ENCODE results near the gene POLR2E.

Gene POLR2E

GRCh38 chr19:1094655-1094977, 559 bp downstream of the POLR2E start:
- DNase-seq (ENCODE audit: low spot score): no peak

- DNase-seq (ENCODE audit: low spot score): no peak
These were observed 1.2 kb downstream of the POLR2E start for GRCh38 chr19:1093811-1094553.

DNA sequence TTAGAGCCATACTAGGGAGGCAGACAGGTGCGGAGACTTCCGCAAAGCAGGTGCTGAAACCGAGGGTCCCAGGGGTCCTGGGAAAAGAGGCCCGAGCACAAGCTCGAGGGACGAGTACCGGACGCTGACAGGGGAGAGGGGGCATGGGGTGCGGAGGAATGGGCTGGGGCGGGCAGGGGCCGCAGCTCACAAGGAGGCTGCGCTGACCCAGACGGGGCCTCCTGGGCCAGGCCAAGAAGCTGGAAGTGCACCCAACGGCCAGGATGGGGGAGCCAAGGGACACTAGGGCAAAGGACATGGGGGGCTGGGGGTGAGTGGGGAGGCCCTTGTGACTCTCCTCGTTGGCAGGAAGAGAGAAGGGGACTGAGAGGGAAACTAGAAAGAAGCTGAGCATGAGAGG, 1.8 kb downstream of the POLR2E start:
- no peak for DNase-seq (ENCODE audit: low spot score)

DNA sequence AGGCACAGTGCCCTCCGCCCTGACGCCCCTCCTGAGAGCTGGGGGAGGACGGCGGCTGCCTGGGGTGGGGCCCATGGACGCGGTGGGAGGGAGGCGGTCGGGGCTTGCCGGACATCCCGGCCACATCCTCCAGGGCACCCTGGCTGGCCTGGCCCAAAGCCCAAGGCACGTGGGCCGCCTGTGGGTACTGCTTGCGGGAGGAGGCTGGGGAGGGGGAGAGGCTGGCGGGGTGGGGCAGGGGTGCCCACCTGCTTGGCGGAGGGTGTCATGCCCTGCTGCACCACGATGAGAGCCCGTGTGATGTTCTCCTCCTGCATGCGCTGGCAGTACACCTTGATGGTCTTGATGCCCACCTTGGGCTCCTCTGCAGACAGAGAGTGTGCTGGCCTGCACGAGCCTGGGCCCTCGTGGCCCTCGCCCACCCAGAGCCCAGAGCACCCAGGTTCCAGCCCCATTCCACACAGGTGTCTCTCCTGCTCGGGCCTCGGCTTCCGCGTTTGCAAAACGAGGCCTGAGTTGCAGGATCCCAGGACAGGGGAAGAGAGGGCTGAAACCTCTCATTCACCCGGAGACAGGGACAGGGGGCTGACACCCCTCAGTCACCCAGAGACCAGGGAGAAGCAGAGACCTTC, 3.5 kb downstream of the POLR2E start:
- DNase-seq (ENCODE audit: low spot score): no peak

DNA sequence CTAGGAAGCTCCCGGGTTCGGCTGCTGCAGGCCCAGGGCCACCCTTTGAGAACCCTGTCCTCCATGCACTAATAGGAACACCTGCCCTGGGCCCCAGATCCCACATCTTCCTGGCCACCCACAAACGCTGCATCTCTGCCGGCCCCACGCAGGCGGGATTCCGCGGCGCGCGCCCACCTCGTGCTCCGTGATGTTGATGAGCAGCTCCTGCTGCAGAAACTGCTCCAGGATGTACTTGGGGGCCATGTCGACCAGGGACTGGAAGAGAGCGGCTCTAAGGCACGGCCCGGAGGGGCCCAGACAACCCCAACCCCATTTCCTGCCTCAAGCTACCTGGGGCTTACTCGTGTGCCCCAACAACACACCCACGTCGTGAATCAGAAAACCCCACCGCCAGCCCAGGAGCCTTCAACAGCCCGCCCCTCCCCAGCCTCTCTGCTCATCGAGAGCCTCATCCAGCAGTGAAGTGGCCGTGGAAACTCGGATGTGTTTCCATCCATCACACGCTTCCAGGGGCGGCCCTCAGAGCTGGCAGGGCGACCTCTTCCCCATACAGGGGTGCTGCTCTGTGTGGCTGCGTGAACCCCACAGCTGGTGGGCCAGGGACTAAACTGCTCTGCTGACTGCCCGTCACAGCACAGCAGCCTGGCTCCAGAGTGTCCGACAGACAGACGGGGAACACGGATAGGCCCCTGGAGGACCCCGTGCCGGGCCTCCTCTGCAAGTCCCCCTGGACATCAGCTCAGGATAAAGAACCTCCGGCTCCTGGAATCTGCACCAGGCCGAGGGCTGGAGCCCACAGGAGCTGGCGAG, 4.2 kb downstream of the POLR2E start:
- DNase-seq (ENCODE audit: low spot score): no peak

DNA sequence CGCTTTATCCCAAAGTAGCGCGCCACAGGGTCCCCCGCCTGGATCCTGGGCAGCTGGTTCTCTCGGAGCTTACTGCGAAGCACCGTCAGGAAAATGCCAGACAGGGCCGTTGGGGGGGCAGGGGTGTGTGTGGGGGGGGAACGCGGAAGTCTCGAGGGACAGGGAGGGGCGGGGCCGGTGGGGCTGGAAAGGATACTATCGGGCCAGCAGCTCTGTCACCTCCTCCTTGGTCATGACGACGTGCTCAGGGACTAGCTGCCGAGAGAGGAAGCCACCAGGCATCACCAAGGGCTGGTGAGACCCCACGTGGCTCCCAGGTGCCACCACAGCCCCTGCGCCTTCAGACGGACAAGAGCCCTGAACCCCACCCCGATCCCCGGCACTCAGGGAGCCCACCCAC, 5.3 kb downstream of the POLR2E start:
- no peak for DNase-seq (ENCODE audit: low spot score)

DNA sequence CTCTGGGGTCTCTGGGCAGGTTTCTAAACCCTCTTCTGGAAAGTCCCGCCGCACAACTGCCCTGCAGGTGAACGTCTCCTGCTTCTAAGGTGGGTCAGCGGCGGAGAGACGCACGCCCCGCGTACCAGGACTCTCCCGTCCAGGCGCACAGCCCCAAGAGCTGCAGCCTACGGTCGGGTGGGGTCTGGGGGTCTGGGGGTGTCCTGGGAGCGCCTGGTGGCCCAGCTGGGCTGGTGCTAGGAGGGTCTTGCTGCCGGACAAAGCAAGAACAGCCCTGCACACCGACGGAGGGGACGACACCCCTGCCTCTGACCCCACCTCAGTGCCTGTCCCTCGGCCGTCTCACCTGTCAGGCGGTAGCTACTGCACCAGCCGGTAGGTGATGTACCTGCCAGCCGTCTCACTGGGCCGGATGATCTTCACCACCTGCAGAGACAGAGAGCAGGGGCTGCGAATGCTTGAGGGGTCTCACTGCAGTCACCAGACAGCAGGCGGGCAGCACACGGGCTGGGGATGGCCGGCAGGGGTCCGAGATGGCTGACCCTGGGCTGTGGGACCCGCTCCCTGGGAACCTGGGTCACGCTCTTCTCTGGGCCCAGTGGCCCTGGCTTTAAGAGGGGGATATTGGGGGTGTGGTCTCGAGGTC, 5.9 kb downstream of the POLR2E start:
- no peak for DNase-seq (ENCODE audit: low spot score)

DNA sequence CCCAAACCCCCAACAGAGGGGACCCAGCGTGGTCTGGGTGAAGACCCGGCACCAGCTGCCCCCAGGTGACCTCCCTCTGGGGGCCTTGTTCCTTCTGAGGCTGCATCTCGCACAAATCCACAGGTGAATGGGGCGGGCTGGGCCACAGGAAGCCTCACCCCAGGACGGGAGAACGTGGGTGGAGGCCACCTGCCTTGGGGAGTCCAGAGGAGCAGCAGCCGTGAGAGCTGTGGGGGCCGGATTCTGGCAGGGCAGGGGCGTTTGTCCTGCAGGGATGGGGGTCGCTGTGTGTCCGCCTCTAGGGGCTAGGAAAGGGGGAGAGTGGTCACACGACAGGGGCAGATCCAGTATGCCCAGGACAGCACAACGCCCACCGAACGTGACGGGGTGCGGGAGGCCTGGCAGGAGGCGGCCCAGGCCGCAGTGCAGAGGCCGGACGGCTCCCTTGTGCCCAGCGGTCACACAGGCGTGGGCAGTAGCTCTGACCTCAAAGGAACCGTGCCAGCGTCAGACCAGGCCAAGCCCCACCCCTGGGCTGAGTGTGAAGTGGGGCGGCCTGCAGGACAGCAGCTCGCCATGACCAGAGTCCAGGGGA, 6.7 kb downstream of the POLR2E start:
- DNase-seq (ENCODE audit: low spot score): no peak

DNA sequence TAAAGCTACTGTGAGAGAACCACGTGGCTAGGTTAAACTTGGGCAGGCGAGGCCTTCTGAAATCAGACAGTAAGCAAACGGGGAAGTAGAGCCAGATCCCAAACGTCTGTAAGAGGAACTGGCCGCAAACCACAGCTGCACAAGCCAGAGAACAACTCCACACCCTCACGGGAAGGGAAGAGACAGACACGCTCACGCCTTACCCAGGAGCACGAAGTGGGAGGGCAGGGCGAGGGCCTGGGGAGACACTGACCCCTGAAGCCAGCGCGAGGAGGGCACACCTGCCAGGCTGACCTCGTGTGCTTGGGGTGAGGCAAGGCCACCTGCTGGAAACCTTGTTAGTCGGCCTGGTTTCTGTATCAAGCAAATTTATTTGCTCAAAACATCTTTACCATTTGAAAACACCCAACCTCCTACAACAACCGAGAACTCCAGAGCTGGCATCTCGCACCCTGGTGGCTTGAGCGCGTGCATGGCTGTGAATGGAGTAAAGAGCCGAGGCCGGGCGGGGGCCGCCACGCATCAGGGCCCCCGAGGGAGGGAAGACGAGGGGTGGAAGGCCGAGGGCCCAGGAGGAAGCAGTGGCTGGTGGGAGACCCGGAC, 7.3 kb downstream of the POLR2E start:
- DNase-seq (ENCODE audit: low spot score): no peak

GRCh38 chr19:1086613-1087012, 8.6 kb downstream of the POLR2E start:
- no peak for DNase-seq (ENCODE audit: low spot score)

GRCh38 chr19:1085676-1086442, 9.3 kb downstream of the POLR2E start:
- no peak for DNase-seq (ENCODE audit: low spot score)

- no peak for DNase-seq (ENCODE audit: low spot score)
These were observed 10.0 kb downstream of the POLR2E start for GRCh38 chr19:1085053-1085658.

- no peak for DNase-seq (ENCODE audit: low spot score)
These were observed 10.9 kb downstream of the POLR2E start for GRCh38 chr19:1084024-1084868.

DNA sequence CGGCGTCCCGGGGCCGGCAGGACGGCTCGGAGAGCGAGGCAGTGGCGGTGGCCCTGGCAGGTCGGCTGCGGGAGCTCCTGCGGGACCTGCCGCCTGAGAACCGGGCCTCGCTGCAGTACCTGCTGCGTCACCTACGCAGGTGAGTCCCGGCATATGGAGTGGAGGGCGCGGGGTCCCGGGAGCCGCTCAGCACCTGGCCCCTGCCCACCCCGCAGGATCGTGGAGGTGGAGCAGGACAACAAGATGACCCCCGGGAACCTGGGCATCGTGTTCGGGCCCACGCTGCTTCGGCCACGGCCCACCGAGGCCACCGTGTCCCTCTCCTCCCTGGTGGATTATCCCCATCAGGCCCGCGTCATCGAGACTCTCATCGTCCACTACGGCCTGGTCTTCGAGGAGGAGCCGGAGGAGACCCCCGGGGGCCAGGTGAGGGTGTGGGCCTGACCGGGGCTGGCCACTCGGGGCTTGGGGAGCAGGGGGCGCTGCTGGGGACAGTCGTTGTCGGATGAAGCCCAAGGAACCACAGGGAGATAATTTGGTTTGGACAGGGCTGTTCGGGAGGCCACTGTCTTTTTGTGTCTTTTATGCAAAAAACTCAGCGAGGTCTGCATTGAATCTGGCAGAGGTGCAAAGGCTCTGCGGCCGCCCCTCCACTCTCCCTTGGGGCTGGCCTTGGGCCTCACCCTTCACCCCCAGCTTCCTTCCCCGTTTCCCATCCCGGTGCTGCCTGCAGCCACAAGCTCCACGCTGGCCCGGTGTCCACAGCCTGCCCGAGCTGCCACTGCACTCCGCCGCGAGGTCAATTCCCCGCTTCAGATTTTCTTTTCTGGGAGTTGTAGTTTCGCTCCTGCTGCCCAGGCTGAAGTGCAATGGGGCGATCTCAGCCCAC, 12.0 kb downstream of the POLR2E start:
- DNase-seq (ENCODE audit: low spot score): no peak

DNA sequence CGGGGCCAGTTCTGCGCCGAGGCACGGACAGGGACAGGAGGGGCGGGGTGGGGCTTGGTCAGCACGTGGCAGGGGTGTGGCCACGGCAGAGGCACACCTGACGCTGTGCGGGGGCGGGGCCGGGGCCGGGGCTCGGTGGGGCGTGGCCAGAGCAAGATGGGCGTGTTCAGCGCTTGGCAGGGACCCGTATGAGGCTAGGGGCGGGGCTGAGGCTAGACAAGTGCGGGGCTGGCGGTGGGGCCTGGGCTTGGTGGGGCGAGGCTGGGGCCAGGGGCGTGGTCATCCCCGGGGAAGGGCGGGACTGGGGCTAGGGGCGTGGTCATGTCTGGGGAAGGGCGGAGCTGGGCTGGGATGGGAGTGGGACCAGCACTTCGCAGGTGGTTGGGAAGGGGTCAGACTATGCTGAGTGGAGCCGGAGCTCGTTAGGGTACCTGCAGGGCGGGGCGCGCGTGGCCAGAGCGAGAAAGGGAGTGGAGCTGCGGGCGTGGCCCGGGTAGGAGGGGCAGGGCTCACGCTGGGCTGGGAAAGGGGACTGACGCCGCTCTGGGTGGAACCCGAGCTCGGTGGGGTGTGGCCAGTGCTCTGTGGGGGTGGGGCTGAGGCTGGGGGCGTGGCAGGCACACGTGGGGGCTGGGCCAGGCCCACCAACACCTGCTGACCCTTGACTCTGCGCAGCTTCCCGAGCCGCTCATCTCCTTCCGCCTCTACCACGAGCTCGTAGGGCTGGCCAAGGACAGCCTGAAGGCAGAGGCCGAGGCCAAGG, 12.8 kb downstream of the POLR2E start:
- DNase-seq (ENCODE audit: low spot score): no peak

- DNase-seq (ENCODE audit: low spot score): no peak
These were observed 13.6 kb downstream of the POLR2E start for GRCh38 chr19:1081301-1082164.

Data from AG08395 (cell line).